HG03558 (cell line): ENCODE data around the gene DNAJB6.
A peak's percentile ranks its signal among the peaks of the same experiment; 100 is the strongest.

ENCODE experiments used
- ATAC-seq: cut with Tn5 transposase; IDR thresholded peaks from one replicate; pipeline ENCODE4 v1.9.1; 2021; ENCODE audit warnings: moderate number of reproducible peaks; ENCODE audit not compliant: unreplicated experiment; ENCODE audit errors: extremely low read depth

Gene DNAJB6

DNA sequence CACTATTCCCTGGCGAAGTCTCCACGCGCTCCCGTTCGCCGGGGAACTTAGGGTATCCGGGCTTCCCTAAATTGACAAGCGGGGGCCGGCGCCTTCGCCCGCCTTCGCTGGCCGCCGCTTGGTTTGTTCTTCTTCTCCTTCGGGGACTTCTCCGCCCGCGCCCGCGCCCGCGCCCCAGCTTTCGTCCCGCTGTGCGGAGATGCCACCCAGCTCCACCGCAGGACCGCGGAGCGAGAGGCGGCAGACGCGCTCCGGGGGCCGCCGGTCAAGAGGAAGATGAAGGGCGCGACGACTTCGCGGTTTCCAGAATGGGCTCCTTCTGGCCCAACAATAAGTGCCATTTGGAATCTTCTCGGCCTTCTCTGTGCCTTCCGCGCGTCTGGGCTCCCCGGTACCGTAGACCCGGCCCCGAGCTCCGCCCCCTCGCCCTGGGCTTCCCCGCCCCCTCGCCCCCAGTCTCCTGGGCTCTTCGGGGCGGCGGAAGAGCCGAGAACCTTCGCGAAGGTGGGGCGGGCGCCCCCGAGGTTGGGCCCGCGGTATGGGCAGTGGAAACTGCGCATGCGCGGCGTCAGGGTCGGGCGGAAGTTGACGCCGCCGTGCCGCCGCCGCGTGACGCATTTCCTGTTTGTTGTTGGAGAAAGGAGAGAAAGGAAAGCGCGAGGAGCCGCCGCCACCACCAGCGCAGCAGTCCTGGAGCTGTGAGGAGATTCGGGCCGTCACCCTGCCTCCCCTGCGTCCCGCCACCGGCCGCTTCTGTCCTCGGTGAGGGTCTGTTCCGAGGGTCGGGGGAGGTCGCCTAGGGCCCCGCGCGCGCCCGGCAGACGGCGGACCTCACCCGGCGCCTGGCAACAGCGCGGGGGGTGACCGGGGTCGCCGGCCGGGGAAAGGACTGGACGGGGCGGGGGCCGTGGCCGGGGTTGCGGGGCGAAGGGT, at the start of gene DNAJB6:
Gene DNAJB6 (plus strand): TSS at position 622 of the 933 bp plus-strand sequence. CDS start 21,569 bp downstream, outside the sequence.
- peak; percentile 56 for ATAC-seq

- no peak for ATAC-seq
Measured at GRCh38 chr7:157291404-157292080, 45.3 kb upstream of the DNAJB6 start.

GRCh38 chr7:157292258-157292657, 44.5 kb upstream of the DNAJB6 start:
- no peak for ATAC-seq

DNA sequence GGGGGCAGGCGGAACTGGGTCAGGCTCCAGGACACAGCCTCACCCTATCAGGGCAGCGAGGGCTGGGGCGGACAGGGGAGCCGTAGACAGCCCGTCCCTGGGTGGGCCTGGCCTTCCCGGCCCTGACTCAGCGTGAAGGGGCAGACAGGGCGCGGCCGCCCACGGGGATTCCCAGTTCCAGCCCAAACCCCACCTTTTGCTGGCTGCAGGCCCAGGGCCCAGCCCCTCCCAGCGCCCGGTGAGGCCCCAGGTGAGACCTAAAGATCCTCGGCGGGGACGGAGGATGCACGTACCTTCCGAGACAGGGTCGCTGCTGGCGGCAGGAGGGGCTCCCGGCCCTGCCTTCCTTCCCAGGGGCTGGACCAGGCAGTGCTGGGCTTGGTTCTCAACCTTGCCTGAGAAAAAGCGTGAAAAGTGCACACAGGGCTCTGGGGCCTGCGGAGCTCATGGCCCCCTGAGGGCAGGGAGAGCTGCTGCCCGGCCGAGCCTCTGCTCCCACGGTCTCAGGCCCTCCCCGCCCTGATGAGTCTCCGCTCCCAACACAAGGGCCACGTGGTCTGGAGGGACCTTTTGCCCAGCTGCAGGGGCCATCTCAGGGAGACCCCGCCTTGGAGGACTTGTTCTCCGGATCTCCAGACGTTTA, 43.9 kb upstream of the DNAJB6 start:
- ATAC-seq, result no peak

GRCh38 chr7:157293413-157293788, 43.4 kb upstream of the DNAJB6 start:
- no peak for ATAC-seq

- no peak for ATAC-seq
Measured at GRCh38 chr7:157294773-157295172, 42.0 kb upstream of the DNAJB6 start.

- ATAC-seq, result no peak
Measured at GRCh38 chr7:157295338-157295737, 41.5 kb upstream of the DNAJB6 start.

- ATAC-seq, result no peak
Measured at GRCh38 chr7:157297185-157297584, 39.6 kb upstream of the DNAJB6 start.

DNA sequence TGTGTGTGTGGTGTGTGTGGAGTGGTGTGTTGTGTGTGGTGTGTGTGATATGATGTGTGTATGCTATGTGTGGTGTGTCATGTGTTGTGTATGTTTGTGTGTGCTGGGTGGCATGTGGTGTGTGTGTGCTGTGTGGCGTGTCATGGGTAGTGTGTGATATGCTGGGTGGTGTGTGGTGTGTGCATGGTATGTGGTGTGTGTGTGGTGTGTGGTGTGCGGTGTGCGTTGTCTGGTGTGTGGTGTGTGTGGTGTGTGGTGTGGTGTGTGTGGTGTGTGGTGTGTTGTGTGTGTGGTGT, 37.5 kb upstream of the DNAJB6 start:
- ATAC-seq, result no peak

GRCh38 chr7:157299613-157300368, 37.0 kb upstream of the DNAJB6 start:
- ATAC-seq, result no peak

DNA sequence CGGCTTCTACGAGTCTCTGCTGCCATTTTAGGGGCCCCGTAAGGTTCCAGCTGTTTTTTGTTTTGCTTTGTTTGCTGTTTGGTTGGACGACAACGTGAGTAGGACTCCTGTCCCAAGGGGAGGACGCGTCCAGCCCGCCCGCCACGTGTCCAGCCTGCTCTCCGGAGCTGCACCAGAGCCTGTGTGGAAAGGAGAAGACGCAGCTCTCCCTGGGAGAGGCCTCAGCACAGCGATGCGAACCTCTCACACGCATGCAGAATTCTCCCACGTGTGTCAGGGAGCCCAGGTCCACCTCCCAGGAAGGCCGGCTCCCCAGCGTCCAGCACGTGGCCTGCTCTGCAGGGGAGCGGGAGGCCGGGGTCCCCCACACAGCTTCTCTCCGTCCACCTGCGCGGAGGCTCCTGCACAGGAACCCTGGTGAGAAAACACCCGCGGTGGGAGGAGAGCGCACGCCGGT, 36.4 kb upstream of the DNAJB6 start:
- no peak for ATAC-seq

- ATAC-seq, result no peak
Measured at GRCh38 chr7:157301610-157302120, 35.1 kb upstream of the DNAJB6 start.

DNA sequence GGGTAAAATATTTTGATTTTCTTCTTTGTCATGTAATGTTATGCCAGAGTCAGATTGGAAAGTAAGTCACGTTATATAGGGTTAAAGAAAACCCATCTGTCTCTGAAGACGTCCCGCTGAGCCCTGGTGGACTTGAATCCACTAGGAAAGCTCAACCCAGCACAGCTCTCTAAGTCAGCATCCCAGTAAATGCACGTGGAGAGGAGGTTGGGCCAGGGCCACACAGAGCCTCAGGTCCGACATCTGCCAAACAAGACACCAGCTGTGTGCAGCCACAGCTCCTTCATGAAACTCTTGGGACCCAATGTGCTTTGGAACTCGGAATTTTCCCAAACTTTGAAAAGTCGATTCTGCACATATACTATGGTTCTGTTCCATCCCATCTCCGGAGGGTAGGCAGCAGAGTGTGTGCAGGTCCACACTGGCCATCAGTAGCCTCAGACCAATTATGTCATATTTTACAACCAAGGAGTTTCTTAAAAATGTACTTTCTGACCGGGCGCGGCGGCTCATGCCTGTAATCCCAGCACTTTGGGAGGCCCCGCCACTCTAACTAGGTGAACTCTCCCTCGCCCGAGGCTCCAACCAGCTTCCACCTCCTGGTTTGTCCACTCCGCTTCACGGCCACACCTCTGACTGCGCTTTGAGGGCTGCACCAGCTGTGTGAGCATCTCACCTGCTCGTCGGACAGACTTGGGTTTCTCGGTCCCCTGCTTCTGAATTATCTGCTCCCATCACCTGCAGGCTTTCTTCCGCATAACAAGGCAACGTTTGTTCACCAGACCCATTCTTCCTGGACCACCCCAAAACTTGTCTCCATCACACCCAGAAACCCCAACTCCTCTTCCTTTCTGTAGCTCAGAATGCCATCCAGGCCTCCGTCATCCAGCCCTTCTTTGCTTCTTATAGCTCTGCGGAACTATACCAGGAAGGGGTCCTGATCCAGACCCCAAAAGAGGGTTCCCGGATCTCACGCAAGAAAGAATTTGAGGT, 29.7 kb upstream of the DNAJB6 start:
- ATAC-seq, result no peak

DNA sequence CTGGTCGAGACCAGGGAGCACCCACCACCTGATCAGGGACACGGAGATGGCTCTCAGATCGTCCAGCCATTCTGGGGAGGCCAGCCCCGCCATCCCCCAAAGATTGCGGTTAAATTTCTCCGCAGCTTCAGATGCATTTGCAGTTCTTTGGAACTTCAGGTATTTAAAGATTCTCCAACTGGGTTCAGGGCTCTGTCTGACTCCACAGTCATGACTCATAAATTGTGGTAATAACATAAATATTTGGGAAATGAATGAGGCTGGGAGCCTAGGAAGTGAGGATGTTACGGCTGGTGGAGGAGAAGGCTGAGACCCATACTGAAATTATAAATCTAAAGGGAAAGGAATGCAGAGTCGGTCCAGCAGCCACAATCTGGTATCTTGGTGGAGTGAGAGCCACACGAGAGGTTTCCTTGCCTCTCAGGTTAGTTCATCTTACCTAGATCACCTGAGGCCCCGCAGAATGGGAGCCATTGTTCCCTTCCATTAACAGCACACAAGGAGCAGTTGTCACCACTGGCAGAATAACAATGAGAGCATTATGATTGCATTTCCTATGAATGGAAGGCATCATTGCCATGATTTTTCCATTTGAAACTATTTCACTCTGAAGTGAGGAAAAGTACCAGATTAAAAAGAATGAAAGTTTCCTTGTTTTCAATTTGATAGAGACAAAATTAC, 26.7 kb upstream of the DNAJB6 start:
- no peak for ATAC-seq

DNA sequence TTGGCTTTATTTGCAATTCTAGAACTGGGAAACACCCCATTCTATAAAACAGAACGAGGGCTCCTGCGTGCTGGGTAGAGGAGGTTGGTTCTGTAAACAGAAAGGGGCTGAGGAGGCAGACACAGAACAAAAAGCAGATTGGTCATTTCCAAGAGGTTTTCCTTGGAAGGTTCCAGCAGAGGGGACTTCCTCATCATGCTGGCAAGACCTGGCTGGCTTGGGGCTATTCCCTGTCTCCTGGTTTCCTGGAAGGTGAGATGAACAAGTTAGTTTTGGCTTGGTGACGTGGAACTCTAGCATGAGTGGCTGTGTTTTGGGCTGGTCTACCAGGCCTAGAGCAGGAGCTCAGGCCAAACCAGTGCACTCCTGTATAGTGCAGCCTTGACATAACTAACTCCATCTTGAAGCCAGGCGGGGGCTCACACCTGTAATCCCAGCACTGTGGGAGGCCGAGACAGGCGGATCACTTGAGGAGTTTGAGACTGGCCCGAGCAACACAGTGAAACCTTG, 26.1 kb upstream of the DNAJB6 start:
- no peak for ATAC-seq

GRCh38 chr7:157312941-157313340, 23.9 kb upstream of the DNAJB6 start:
- ATAC-seq, result no peak

- ATAC-seq, result no peak
Measured at GRCh38 chr7:157313645-157314044, 23.2 kb upstream of the DNAJB6 start.

GRCh38 chr7:157318015-157318706, 18.6 kb upstream of the DNAJB6 start:
- peak; percentile 68 for ATAC-seq
